HG03060 (cell line): ENCODE data around the gene IL12B.
"Not testable (repeated sequence)": the region's sequence is repeated elsewhere in the genome, so short reads cannot be mapped to it uniquely, and the experiment has no call there.

Experiments
- ATAC-seq: cut with Tn5 transposase; IDR thresholded peaks from one replicate; pipeline ENCODE4 v1.9.1; 2021; ENCODE audit warnings: low read depth, moderate number of reproducible peaks; ENCODE audit not compliant: unreplicated experiment

Gene IL12B

GRCh38 chr5:159301466-159301865 lies 28.8 kb downstream of the IL12B start:
- ATAC-seq = no peak

DNA sequence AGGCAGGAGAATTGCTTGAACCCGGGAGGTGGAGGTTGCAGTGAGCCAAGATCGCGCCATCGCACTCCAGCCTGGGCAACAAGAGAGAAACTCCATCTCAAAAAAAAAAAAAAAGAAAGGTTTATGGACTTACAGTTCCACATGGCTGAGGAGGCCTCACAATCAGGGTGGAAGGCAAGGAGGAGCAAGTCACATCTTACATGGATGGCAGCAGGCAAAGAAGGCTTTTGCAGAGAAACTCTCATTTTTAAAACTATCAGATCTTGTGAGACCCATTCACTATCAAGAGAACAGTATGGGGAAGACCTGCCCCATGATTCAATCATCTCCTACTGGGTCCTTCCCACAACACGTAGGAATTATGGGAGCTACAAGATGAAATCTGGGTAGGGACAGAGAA lies 33.0 kb downstream of the IL12B start:
- not testable (repeated sequence) for ATAC-seq

DNA sequence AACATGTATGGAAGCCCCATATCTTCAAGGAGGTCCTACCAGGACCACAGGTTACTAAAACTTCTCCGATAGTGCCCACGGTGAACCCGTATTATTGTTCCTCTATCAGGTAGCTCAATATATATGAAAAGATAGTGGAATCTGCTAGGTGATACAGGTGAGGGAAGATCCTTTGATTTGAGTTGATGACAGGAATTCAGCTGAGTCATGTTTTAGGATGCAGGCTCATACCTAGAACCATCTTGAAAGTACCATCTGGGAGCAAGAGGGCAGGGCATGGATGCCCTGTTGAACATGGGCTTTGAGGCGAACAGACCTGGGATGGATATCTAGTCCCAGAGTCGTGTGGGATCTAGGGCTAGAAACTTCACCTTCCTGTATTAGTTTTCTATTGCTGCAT lies 35.4 kb downstream of the IL12B start:
- no peak for ATAC-seq

DNA sequence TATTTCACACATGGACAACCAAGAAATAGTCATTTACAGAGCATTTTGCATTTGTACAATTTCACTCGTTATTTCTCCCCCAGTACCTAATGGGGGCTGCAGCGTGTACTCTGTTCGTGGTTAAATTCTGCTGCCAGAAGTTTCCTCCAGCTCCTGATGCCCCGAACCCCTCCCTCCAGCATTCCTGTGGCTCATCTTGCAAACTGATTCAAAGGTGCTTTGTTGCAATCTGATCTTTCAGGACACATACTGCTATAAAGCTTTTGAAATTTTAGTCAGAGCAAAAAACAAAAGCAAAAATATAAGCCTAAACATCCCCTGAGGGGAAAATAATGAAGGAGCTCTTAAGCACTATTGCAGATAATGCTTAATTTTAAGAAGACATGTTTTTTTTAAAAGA lies 39.5 kb downstream of the IL12B start:
- ATAC-seq = no peak

DNA sequence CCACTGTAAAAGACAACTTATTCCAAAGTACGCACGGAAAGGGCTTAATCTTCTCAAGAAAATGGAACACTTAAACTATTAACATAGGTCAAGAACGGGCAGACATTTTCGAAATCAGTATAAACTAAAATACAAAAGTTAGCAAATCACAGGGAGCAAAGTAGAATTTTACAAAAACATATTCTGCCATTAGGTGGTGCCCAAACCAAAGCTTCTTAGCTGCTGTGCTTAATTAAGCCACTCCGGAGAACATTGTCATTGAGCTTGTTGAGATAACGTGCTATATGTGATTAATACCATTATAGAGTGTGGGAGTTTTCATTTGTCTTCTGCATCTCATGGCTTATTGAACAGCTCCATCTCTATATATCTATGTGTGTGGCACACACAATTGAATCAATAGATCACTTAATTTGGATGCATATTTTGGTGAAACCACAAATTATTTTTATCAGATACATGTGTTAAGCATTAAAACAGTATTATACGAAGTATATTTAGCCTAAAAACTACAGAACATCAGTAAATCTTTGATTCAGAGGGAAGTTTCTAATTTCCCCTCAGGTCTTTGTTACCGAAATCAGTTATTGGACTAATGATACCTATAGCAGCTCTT lies 43.8 kb downstream of the IL12B start:
- ATAC-seq = no peak

DNA sequence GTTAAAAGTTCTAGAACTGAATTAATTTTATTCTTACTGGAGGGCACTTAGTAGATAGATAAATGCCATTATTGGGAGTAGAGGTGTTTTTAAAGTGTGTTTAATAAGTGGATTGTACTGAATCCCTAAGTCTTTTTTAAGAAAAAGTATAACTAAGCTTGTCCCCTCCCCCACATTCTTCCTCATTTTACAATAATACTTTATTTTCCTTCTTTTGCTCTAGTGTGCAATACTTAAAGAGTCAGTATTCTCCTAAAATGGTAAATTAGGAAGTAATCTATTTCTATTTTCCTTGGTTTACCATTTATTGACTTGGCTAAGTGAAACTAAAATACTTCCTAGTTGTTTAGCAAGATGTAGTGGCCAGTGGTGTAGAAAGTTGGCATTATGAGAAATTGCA lies 55.6 kb downstream of the IL12B start:
- ATAC-seq = no peak

DNA sequence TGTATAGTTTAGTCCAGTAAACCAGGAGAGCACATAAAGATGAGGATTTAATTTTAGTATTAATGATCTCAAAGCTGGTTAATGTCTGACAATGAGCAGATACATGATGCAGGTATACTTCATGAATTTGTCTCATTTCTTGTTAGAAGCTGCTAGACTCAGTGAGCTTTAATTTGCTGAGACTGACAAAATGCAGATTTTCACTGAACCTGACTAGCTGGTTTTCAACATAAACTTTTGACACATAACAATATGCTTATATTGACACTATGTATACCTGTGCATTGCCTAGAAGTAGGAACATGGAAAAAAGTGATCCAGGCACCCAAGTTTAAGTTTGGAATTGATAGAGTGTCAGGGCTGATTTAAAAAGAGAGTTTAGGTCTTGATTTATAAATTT lies 56.4 kb downstream of the IL12B start:
- no peak for ATAC-seq

- no peak for ATAC-seq
These were observed 60.6 kb downstream of the IL12B start for GRCh38 chr5:159269723-159270122.

GRCh38 chr5:159266764-159267163 lies 63.5 kb downstream of the IL12B start:
- ATAC-seq = not testable (repeated sequence)
